Measurements from ENCODE around the gene TDO2.

Gene TDO2

DNA sequence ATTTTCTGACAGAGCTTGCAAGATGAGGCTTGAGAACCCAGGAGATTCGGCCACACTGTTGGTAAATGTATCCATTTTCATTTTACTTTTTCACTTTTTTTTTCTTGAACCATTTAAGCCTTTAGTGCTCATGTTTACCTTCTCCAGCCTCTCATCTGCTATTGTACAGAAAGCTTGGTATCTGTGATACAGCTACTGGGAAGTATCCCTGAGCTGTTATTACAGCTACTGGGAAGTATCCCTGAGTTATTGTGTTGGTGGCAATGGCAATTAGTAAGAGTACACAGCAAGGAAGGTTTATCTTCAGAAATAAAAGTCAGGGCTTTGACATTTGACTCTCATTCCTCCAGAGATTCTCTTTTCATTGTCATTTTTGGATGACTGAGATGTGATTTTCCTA is 38.3 kb downstream of the TDO2 start:
- H3K9me3 ChIP-seq (ENCODE audit: insufficient read depth, low read length): no peaks in the 10 kb centered on the region
- no peaks in the 10 kb centered on the region for H3K4me1 ChIP-seq (ENCODE audit: insufficient read depth, insufficient read length)
- H3K9ac ChIP-seq (ENCODE audit: insufficient read length, low read depth): no peak overlapping the region
- H3K36me3 ChIP-seq (ENCODE audit: insufficient read depth, insufficient read length, low read length): no peaks in the 10 kb centered on the region
- no peak overlapping the region for H3K4me3 ChIP-seq (ENCODE audit: insufficient read length, low read depth)
- no peak for DNase-seq (ENCODE audit: low read depth, low spot score)
- H3K27me3 ChIP-seq (ENCODE audit: insufficient read depth, insufficient read length): no peaks in the 10 kb centered on the region
- no peak for TF ChIP-seq ZNF274 (IDR thresholded peaks at IDR 0.05; ENCODE audit: low read depth, low read length)
- TF ChIP-seq SUZ12 (IDR thresholded peaks at IDR 0.05; ENCODE audit: extremely low read depth, insufficient read depth, insufficient read length): no peak
- no peak for TF ChIP-seq YY1 (IDR thresholded peaks at IDR 0.05; ENCODE audit: insufficient read depth, insufficient read length)

DNA sequence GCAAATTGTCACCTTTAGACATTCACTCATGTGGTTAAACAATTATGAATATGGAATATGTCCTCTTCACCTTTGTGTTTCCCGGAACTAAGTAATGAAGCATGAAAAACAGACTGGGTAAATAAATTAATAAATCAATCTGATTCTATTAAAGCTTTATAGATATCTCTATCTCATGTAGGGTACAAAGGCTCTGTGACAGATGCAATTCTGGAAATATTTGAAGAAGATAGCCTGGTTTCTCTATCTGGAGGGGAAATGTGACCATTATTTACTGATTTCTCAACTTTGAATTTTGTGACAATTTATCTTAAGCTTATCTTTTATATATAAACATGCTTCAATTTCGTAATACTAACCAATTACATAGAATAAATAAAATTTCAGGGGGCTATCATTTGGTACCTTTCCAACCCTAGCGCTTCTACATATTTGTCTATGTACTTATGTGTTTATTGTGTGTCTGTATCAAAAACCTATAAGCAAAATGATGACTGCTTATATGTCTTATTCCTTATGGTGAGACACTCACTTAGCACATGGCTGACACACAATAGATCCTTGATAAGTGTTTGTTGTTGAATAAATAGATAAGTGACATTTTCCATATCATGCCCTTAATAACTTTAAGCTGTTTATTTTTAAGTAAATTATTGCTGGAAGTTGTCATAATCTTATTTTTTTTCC is 40.3 kb downstream of the TDO2 start:
- H3K4me3 ChIP-seq (ENCODE audit: insufficient read length, low read depth): no peak overlapping the region
- no peaks in the 10 kb centered on the region for H3K4me1 ChIP-seq (ENCODE audit: insufficient read depth, insufficient read length)
- H3K36me3 ChIP-seq (ENCODE audit: insufficient read depth, insufficient read length, low read length): no peaks in the 10 kb centered on the region
- DNase-seq (ENCODE audit: low read depth, low spot score): no peak
- no peaks in the 10 kb centered on the region for H3K27me3 ChIP-seq (ENCODE audit: insufficient read depth, insufficient read length)
- TF ChIP-seq ZNF274 (IDR thresholded peaks at IDR 0.05; ENCODE audit: low read depth, low read length) (no peak), YY1 (IDR thresholded peaks at IDR 0.05; ENCODE audit: insufficient read depth, insufficient read length) (no peak), SUZ12 (IDR thresholded peaks at IDR 0.05; ENCODE audit: extremely low read depth, insufficient read depth, insufficient read length) (no peak)
- no peak overlapping the region for H3K9ac ChIP-seq (ENCODE audit: insufficient read length, low read depth)
- H3K9me3 ChIP-seq (ENCODE audit: insufficient read depth, low read length): no peaks in the 10 kb centered on the region

GRCh38 chr4:155944516-155944915 is 41.0 kb downstream of the TDO2 start:
- no peak for TF ChIP-seq YY1 (IDR thresholded peaks at IDR 0.05; ENCODE audit: insufficient read depth, insufficient read length)
- TF ChIP-seq ZNF274 (IDR thresholded peaks at IDR 0.05; ENCODE audit: low read depth, low read length): no peak
- TF ChIP-seq SUZ12 (IDR thresholded peaks at IDR 0.05; ENCODE audit: extremely low read depth, insufficient read depth, insufficient read length): no peak
- peak; percentile 2 for DNase-seq (ENCODE audit: low read depth, low spot score)
- Histone ChIP-seq H3K4me3 (ENCODE audit: insufficient read length, low read depth) (no peak overlapping the region), H3K9ac (ENCODE audit: insufficient read length, low read depth) (no peak overlapping the region), H3K9me3 (ENCODE audit: insufficient read depth, low read length) (no peaks in the 10 kb centered on the region), H3K27me3 (ENCODE audit: insufficient read depth, insufficient read length) (no peaks in the 10 kb centered on the region), H3K4me1 (ENCODE audit: insufficient read depth, insufficient read length) (no peaks in the 10 kb centered on the region), H3K36me3 (ENCODE audit: insufficient read depth, insufficient read length, low read length) (no peaks in the 10 kb centered on the region)

DNA sequence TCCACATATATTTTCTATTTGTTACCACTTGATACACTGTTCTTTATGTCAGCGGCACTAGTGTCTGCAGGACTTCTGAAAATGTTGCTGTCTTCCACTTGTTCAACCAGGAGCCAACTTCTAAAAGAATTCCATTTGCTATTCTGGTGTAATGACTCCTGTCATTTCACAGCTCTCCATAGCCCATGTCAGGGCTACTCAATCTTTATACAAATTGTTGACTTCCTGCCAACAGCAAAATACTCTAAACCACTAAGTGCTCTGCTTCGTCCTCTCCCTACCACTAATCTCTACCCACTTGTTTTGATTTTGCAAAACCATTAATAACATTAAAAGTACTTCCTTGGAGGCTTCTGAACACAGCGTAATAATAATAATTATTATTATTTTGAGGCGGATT is 43.0 kb downstream of the TDO2 start:
- H3K4me1 ChIP-seq (ENCODE audit: insufficient read depth, insufficient read length): no peaks in the 10 kb centered on the region
- H3K4me3 ChIP-seq (ENCODE audit: insufficient read length, low read depth): no peak overlapping the region
- no peak overlapping the region for H3K9ac ChIP-seq (ENCODE audit: insufficient read length, low read depth)
- no peak for DNase-seq (ENCODE audit: low read depth, low spot score)
- no peaks in the 10 kb centered on the region for H3K27me3 ChIP-seq (ENCODE audit: insufficient read depth, insufficient read length)
- H3K9me3 ChIP-seq (ENCODE audit: insufficient read depth, low read length): no peaks in the 10 kb centered on the region
- H3K36me3 ChIP-seq (ENCODE audit: insufficient read depth, insufficient read length, low read length): no peaks in the 10 kb centered on the region
- TF ChIP-seq SUZ12 (IDR thresholded peaks at IDR 0.05; ENCODE audit: extremely low read depth, insufficient read depth, insufficient read length): no peak
- TF ChIP-seq YY1 (IDR thresholded peaks at IDR 0.05; ENCODE audit: insufficient read depth, insufficient read length): no peak
- no peak for TF ChIP-seq ZNF274 (IDR thresholded peaks at IDR 0.05; ENCODE audit: low read depth, low read length)

DNA sequence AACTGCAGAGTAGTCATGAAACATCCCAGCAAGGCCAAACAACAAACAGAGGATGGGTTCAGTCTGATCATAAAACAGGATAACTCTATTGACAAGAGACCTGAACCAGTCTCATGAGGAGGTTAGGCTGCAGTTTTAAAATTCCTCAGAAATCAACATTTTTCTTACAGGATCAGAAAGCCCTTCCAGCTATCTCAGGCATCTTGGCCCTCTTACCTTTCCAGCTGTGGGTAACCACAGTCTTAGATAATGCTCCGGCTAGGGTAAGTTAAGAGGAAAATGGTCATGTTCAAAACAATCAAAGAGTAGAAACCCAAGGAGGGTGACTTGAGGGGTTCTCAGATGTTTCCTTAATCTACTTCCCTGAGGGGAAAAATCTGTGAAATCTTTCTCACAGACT is 45.0 kb downstream of the TDO2 start:
- Histone ChIP-seq H3K27me3 (ENCODE audit: insufficient read depth, insufficient read length) (no peaks in the 10 kb centered on the region), H3K9me3 (ENCODE audit: insufficient read depth, low read length) (no peaks in the 10 kb centered on the region), H3K4me3 (ENCODE audit: insufficient read length, low read depth) (no peak overlapping the region), H3K4me1 (ENCODE audit: insufficient read depth, insufficient read length) (no peaks in the 10 kb centered on the region), H3K36me3 (ENCODE audit: insufficient read depth, insufficient read length, low read length) (no peaks in the 10 kb centered on the region), H3K9ac (ENCODE audit: insufficient read length, low read depth) (no peak overlapping the region)
- DNase-seq (ENCODE audit: low read depth, low spot score): no peak
- TF ChIP-seq SUZ12 (IDR thresholded peaks at IDR 0.05; ENCODE audit: extremely low read depth, insufficient read depth, insufficient read length) (no peak), ZNF274 (IDR thresholded peaks at IDR 0.05; ENCODE audit: low read depth, low read length) (no peak), YY1 (IDR thresholded peaks at IDR 0.05; ENCODE audit: insufficient read depth, insufficient read length) (no peak)

DNA sequence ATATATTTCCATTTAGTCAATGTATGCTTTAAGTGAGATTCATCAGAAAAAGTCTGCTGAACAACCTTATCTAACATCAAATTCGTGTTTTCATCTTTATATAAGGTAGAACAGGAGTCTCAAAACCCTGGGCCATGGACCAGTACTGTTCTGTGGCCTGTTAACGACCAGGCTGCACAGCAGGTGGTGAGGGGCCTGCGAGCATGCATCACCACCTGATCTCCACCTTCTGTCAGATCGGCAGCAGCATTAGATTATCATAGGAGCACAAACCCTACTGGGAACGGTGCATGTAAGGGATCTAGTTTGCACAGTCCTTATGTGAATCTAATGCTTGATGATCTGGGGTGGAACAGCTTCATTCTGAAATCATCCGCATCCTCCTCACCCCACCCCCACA is 47.0 kb downstream of the TDO2 start:
- H3K4me3 ChIP-seq (ENCODE audit: insufficient read length, low read depth): no peak overlapping the region
- no peaks in the 10 kb centered on the region for H3K36me3 ChIP-seq (ENCODE audit: insufficient read depth, insufficient read length, low read length)
- no peaks in the 10 kb centered on the region for H3K9me3 ChIP-seq (ENCODE audit: insufficient read depth, low read length)
- TF ChIP-seq YY1 (IDR thresholded peaks at IDR 0.05; ENCODE audit: insufficient read depth, insufficient read length) (no peak), SUZ12 (IDR thresholded peaks at IDR 0.05; ENCODE audit: extremely low read depth, insufficient read depth, insufficient read length) (no peak), ZNF274 (IDR thresholded peaks at IDR 0.05; ENCODE audit: low read depth, low read length) (no peak)
- H3K4me1 ChIP-seq (ENCODE audit: insufficient read depth, insufficient read length): no peaks in the 10 kb centered on the region
- DNase-seq (ENCODE audit: low read depth, low spot score): no peak
- no peak overlapping the region for H3K9ac ChIP-seq (ENCODE audit: insufficient read length, low read depth)
- H3K27me3 ChIP-seq (ENCODE audit: insufficient read depth, insufficient read length): no peaks in the 10 kb centered on the region

DNA sequence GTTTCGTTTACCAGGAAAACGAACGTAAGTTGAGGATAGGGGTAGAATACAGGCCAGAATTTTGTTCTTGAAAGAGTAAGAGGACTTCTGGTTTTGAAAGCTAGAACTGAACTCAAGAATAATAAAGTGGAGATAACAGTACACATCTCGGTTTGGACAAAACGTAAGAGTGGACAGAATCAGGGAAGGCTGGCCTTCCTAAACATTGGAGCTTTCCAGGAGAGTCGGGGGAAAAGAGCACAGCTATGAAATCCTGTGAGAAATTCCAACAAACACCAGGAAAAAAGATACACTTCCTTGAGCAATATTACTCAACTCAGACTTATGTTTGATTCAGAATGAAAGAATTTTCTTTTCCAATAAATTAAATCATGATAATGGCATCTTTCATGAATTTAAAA is 49.0 kb downstream of the TDO2 start:
- Histone ChIP-seq H3K4me3 (ENCODE audit: insufficient read length, low read depth) (no peak overlapping the region), H3K9me3 (ENCODE audit: insufficient read depth, low read length) (no peaks in the 10 kb centered on the region)
- DNase-seq (ENCODE audit: low read depth, low spot score): no peak

More for the DNA sequence above, 49.0 kb downstream of the TDO2 start:
- no peaks in the 10 kb centered on the region for H3K27me3 ChIP-seq (ENCODE audit: insufficient read depth, insufficient read length)
- no peaks in the 10 kb centered on the region for H3K4me1 ChIP-seq (ENCODE audit: insufficient read depth, insufficient read length)
- TF ChIP-seq SUZ12 (IDR thresholded peaks at IDR 0.05; ENCODE audit: extremely low read depth, insufficient read depth, insufficient read length): no peak
- TF ChIP-seq ZNF274 (IDR thresholded peaks at IDR 0.05; ENCODE audit: low read depth, low read length): no peak
- TF ChIP-seq YY1 (IDR thresholded peaks at IDR 0.05; ENCODE audit: insufficient read depth, insufficient read length): no peak
- H3K36me3 ChIP-seq (ENCODE audit: insufficient read depth, insufficient read length, low read length): no peaks in the 10 kb centered on the region
- H3K9ac ChIP-seq (ENCODE audit: insufficient read length, low read depth): no peak overlapping the region
